OCI-M2 (cell line): ENCODE measurements around the gene KRTAP5-11.
"Not testable (repeated sequence)": the region's sequence is repeated elsewhere in the genome, so short reads cannot be mapped to it uniquely, and the experiment has no call there.

ENCODE experiments used
- DNase-seq: peaks from one replicate; lab custom pipeline; 2025; ENCODE audit not compliant: unreplicated experiment; lab: John Stamatoyannopoulos, UW

Gene KRTAP5-11

DNA sequence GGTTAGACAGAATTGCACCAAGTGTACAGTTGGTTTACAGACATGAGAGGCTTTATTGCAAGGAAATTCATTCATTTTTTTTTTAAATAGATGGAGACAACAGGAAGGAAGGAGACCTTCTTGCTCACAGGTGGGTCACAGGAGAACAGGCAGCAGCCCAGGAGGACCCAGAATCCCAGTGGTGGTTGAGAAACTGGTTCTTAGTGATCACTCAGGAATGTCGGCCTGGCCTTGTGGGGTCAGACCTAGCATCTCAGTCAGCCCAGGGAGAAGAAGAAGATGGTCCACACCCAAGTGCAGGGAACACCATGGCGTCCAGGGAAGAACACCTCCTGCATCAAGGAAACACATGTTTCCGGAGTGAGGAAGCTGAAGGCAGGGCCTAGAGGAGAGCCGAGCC, 849 bp downstream of the KRTAP5-11 start:
- DNase-seq, result no peak

DNA sequence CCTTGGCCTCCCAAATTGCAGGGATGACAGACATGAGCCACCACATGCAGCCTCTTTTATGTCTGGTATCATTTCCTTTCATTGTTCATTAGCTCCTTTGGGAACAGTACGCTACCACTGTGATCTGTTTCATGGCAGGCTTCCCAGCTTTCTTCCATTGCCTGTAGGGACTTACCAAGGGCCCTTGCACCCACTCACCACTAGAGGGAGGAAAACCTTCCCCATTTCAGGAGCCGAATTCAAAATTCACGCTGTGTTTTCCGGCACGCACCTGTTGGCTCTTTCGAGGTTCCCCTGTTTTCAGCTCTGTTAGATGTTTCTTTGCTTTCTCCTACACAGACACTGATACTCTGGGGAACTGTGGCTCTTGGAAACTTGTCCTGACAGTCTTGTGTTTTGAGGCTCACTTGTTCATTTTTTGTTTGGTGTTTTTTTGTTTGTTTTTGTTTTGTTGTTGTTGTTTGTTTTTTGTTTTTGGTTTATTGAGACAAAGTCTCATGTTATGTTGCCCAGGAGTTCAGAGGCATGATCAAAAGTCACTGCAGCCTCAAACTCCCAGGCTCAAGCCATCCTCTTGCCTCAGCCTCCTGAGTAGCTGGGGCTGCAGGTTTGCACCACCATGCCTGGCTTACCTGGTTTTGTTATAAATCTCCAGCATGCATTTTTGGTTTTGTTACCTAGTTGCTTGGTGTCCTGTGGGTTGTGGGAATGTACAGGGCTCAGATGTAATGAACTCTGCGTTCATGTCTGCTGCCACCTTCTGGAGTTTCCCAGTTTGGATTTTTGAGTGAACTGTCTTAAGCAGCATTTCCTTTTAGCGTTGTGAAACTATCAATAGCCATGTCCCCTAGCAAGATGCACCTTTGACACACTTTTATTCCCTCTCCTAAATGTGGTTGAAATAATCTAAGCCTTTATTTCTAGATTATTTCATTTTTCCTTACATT, 2.3 kb downstream of the KRTAP5-11 start:
- peak; percentile 7 for DNase-seq

DNA sequence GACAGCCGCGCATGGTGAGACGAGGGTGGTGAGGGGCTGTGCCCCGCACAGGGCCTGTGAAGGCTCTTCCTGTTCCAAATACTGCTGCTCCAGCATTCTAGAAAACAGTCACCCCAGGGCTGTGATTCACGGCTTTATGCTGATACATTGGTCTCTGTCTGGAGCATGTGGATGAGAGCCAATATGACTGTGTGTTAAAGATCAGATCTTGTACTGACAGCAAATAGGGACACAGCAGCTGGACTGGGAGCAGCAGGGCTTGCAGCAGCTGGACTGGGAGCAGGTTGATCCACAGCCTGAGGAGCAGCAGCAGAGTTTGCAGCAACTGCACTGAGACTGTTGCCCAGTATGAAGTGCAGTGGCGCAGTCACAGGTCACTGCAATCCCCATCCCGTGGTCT, 3.2 kb downstream of the KRTAP5-11 start:
- DNase-seq, result not testable (repeated sequence)

DNA sequence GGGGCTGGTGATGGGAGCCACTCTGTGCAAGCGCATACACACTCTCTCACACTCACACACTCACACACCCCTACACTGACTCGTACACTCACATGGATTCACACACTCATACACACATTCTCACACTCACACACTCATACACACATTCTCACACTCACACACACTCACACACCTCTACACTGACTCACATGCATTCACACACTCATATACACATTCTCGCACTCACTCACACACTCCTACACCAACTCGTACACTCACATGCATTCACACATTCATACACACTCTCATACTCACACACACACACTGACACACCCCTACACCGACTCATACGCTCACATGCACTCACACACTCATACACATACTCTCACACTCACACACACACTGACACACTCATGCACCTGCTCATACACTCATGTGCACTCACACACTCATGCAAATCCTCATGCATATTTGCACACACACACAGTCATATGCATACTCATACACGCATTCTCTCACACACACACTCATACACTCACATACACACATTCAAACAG, 5.1 kb downstream of the KRTAP5-11 start:
- DNase-seq, result no peak

DNA sequence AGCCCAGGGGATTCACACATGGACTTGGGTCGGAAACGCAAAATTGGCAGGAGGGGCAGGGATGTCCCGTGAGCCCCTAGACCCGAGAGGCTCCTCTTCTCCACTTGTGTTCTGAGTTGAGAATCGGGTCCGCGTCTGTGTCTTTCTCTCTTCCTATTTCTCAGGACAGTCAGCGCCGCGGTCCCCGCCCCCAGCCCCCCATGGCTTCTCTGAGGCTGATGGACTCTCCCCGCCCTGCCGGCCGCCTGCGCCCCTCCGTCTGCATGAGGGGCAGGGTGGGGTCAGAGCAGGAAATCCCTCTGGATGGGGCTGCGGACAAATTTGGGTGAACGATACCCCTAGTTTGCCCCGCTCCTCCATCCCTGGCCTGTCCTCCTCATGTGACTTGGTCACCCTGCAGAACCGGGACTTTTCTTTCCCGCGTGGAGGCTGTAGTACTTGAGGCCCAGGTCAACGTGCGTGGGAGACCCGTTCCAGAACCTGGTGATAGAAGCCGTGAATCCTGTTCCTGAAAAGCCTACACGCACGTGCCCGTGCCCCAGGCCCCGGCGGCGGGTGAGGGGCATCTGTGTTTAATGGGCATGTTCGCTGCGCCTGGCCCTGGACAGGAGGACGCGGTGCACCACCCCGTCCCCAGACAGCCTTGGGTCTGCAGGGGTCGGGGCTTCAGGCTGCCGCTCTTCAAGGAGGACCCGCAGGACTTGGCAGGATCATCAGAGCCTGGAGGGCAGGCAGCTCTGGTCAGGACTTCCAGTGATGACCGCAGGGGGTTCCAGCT, 5.8 kb downstream of the KRTAP5-11 start:
- DNase-seq, result not testable (repeated sequence)

DNA sequence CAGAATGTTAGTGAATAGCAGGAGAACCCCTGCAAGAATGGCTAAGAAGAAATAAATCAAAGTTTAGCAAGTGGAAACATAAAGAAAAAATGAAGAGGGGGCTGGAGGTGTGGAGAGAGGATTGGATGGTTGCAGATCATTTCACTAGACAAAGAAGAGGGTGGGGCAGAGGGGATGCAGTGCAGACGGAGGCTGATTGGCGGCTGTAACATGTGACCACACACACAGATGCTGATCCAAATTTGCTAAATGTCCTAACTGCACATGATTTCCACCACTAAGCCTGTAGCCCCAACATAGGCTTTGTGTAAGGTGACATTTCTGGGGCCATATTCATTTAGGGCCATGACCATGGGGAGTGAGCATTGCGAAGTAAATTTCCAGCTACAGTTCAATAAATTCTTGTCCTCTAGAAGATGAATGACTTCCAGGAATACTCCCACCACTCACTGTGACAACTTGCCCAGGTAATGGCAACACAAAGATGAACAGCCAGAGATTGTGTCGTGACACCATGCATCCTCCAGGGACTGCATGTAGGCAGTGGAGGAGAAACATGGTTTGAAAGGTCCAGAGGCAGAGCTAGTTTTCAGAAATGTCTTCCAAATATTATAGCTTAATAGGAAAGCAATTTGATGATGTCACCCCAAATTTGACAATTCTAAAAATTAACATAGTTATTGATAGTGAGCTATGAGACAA, 6.8 kb downstream of the KRTAP5-11 start:
- DNase-seq, result no peak

DNA sequence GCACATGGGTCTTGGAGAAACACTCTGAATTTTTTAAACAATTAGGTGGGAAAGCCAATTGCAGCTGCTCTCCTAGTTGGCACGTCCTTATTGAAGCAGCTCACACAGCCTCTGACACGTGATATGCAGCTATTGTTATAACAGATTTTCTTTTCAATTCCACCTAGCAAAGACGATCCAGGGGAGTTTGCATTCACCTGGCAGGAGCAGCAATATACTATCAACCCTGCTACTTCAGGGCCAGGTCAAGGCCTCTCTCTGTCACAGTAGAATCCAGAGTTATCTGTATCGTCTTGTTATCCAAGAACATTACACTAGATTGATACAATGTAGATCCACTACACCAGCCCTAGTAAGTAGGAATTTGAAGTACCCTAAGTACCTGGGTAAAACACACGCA, 8.3 kb downstream of the KRTAP5-11 start:
- DNase-seq, result no peak

DNA sequence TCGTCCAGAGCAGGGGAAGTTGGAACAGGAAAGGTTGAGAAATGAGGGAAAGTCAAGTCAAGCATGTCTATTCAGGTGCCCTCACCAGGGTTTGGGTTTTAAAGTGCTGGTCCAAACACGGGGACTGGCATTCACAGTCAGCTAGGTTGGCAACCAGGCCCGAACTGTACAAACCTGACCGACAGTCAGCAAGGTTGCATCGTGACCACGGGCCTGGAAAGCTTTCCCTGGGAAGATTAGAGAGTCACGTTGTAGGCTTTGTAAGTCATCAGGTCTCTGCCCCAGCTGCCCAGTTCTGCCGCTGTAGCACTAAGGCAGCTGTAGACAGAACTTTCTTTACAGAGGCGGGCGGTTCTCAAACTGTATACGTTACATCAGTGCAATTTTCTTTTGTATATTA, 9.9 kb downstream of the KRTAP5-11 start:
- DNase-seq, result no peak

DNA sequence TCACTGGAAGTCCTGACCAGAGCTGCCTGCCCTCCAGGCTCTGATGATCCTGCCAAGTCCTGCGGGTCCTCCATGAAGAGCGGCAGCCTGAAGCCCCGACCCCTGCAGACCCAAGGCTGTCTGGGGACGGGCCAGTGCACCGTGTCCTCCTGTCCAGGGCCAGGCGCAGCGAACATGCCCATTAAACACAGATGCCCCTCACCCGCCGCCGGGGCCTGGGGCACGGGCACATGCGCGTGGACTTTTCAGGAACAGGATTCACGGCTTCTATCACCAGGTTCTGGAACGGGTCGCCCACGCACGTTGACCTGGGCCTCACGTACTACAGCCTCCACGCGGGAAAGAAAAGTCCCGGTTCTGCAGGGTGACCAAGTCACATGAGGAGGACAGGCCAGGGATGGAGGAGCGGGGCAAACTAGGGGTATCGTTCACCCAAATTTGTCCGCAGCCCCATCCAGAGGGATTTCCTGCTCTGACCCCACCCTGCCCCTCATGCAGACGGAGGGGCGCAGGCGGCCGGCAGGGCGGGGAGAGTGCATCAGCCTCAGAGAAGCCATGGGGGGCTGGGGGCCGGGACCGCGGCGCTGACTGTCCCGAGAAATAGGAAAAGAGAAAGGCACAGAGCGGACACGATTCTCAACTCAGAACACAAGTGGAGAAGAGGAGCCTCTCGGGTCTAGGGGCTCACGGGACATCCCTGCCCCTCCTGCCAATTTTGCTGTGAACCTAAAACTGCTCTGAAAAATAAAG, 11.4 kb downstream of the KRTAP5-11 start:
- not testable (repeated sequence) for DNase-seq

DNA sequence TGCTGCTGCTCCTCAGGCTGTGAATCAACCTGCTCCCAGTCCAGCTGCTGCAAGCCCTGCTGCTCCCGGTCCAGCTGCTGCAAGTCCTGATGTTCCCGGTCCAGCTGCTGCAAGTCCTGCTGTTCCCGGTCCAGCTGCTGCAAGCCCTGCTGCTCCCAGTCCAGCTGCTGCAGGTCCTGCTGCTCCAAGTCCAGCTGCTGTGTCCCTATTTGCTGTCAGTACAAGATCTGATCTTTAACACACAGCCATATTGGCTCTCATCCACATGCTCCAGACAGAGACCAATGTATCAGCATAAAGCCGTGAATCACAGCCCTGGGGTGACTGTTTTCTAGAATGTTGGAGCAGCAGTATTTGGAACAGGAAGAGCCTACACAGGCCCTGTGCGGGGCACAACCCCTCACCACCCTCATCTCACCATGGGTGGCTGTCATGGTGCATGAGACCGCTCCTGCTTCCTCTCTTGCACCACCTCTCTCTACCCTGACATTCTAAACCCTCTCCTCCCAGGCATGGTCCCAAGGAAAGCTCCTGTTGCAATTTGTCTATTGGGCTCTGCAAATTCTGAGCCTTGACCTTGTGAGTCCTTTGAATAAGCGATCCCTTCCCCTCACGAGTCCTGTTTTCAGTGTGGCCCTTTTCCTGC, 13.8 kb downstream of the KRTAP5-11 start:
- no peak for DNase-seq

DNA sequence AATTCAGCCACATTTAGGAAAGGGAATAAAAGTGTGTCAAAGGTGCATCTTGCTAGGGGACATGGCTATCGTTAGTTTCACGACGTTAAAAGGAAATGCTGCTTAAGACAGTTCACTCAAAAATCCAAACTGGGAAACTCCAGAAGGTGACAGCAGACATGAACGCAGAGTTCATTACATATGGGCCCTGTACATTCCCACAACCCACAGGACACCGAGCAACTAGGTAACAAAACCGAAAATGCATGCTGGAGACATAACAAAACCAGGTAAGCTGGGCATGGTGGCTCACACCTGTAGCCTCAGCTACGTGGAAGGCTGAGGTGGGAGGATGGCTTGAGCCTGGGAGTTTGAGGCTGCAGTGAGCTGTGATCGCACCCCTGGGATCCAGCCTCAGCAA, 15.0 kb downstream of the KRTAP5-11 start:
- not testable (repeated sequence) for DNase-seq

DNA sequence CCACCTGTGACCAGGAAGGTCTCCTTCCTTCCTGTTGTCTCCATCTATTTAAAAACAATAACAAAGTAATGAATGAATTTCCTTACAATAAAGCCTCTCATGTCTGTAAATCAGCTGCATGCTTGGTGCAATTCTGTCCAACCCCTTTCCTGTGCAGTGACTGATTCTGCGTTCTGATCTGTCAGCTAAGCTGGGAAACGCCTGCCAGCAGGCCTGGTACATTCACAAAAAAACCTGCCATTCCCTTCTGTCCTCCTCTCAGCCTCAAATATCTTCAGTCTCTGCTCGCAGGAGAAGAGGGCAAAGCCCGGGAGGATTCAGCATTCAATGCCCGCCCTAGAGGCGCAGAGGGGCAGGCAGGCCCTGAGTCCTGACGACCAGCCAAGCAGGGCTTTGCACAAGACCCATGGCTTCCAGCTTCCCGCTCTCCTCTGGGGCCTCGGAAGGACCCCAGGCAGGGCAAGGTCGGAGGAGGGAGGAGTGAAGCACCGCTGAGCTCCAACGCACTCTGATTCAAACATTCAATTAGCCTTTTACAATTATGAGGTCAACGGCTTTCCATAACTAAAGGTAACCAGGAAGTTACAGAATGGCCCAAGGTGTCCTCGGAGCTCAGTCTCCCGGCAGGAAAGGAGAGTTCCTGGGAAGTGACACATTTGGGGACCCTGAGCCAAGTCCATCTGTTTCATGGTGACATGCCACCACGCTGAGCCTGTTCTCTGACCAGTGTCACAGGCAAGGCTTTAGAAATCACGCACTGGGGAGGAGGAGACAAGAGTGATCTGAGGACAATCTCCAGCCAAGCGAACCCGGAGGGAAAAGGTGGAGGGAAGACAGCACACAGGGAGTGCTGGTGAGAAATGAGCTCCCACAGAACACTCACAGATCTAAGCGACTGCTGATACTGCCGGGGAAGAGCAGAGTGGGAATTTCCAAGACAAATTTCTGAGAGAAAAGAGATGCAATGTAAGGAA, 15.8 kb downstream of the KRTAP5-11 start:
- DNase-seq, result not testable (repeated sequence)

DNA sequence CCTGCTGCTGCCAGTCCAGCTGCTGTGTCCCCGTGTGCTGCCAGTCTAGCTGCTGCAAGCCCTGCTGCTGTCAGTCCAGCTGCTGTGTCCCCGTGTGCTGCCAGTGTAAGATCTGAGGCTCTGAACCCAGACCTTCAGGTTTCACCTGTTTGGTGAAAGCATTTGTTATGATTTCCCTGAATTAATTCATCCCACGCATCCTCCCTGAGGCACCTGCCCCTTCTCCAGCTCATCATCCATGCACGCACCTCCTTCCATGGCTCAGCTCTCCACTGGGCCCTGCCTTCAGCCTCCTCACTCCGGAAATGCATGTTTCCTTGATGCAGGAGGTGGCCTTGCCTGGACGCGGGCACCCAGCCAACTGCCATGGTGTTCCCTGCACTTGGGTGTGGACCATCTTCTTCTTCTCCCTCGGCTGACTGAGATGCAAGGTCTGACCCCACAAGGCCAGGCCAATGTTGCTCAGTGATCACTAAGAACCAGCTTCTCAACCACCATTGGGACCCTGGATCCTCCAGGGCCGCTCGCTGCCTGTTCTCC, 16.5 kb downstream of the KRTAP5-11 start:
- no peak for DNase-seq

DNA sequence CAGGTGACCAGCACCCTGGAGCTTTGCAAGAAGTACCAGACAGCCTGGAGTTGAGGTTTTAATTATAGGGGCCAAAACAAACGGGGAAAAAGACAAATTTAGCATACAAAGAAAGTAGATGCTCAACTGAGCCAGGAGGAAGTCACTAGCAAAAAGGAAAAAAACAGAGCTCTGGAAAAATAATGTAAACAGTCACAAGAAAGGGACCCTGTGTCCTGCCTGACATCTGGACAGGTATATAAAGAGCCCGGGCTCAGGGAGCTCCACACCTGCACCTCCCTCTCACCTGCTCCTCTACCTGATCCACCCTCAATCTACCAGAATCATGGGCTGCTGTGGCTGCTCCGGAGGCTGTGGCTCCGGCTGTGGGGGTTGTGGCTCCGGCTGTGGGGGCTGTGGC, 17.4 kb downstream of the KRTAP5-11 start, which contains the start of gene KRTAP5-10:
Gene KRTAP5-10, plus strand, starts transcription at position 301 of the 400 bp plus-strand sequence. Its CDS starts 25 bp downstream, at position 326.
- no peak for DNase-seq

DNA sequence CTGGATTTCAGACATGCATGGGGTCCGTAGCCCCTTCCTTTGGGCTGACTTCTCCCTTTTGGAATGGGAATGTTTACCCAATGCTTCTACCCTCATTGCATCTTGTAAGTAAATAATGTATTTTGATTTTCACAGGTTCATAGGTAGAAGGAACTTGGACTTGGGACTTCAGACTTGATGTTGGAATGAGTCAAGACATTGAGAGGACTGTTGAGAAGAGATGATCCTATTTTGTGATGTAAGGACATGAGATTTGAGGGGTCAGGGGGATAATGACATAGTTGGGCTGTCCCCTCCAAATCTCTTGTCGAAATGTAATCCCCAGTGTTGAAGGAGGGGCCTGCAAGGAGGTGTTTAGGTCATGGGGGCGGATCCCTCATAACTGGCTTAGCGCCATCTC, 18.2 kb downstream of the KRTAP5-11 start:
- DNase-seq, result no peak

DNA sequence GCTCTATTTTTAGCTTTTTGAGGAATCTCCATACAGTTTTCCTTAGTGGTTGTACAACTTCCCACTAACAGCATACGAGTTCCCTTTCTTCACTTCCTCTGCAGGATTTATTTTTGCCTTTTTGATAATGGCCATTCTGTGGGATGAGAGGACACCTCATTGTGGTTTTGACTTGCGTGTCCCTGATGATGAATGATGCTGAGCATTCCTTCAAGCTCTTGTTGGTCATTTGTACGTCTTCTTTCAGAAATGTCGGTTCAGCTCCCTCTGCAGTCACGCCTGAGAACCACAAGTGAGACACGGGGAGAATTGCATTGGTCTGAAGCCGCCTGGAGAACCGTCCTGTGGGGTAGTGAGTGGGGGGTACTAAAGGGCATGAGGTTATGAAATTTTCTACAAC, 19.3 kb downstream of the KRTAP5-11 start:
- no peak for DNase-seq

DNA sequence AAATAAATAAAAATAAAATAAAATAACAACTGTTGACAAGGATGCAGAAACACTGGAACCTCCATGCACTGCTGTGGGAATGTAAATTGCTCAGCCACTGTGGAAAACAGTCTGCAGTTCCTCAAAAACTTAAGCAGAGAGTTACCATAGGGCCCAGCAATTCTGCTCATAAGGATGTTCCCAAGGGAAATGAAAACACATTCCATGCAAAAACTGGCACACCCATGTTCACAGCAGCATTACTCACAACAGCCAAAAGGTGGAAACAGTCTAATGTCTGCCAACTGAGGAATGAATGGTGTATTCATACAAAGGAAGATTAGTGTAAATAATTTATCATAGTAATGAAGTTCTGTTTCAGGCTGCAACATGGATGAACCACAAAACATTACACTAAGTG, 20.6 kb downstream of the KRTAP5-11 start:
- DNase-seq, result no peak

DNA sequence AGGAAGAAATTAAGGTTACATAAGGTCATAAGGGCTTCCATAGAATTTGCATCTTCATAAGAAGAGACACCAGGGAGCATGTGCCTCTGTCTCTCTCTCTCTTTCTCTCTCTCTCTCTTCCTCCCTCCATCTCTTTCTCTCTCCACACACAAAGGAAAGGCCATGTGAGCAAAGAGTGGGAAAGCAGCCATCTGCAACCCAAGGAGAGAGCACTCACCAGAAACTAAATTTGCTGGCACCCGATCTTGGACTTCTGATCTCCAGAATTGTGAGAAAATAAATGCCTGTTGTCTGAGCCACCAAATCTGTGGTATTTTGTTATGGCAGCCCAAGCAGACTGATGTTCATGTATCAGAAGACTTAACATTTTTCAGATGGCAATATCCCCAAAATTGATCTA, 23.7 kb downstream of the KRTAP5-11 start:
- DNase-seq, result no peak
